Chondrocyte (in vitro differentiated cells): ENCODE results near the gene STXBP4. TPM values are rescaled to one million over a fixed set of nuclear protein-coding genes. Genes with fewer than 3 reads are reported as not detected.

Experiments used
- DNase-seq: peaks from one replicate; pipeline ENCODE4 v3.0.0; 2021; ENCODE audit warnings: mixed read lengths, low spot score
- H3K27ac Mint-ChIP-seq: one replicate; pipeline ENCODE4 v1.8.0; 2021; ENCODE audit warnings: mild to moderate bottlenecking, moderate library complexity, mixed read lengths; ENCODE audit not compliant: unreplicated experiment
- H3K27me3 Mint-ChIP-seq: 2 replicates; pipeline ENCODE4 v1.8.0; 2021; ENCODE audit warnings: low read depth, mixed read lengths
- H3K36me3 Mint-ChIP-seq: 2 replicates; pipeline ENCODE4 v1.8.0; 2021; ENCODE audit warnings: low read depth, mixed read lengths
- H3K4me1 Mint-ChIP-seq: 2 replicates; pipeline ENCODE4 v1.8.0; 2021; ENCODE audit warnings: low read depth, mild to moderate bottlenecking, mixed read lengths
- H3K4me3 Mint-ChIP-seq: one replicate; pipeline ENCODE4 v1.8.0; 2021; ENCODE audit warnings: mild to moderate bottlenecking, moderate library complexity, mixed read lengths; ENCODE audit not compliant: unreplicated experiment
- H3K9me3 Mint-ChIP-seq: 2 replicates; pipeline ENCODE4 v1.8.0; 2021; ENCODE audit warnings: low read depth, mixed read lengths
- CTCF ChIP-seq: fragments of 200-600 bp; sonication (generic); IDR thresholded peaks from 2 replicates; pipeline ENCODE4 v1.5.0; 2021; ENCODE audit warnings: antibody characterized with exemption, mild to moderate bottlenecking, moderate library complexity
- total RNA-seq: library from RNA; stranded (reverse); gene quantifications from 3 replicates; pipeline ENCODE4 v1.2.1, GENCODE V29; 2021

The STXBP4 gene
- total RNA-seq, 1 donor from 2014 or later = 11.9 TPM

GRCh38 chr17:55117164-55117563, 148.6 kb downstream of the STXBP4 start:
- Mint-ChIP-seq H3K36me3 (no peaks in the 10 kb centered on the region), H3K27ac (no peak overlapping the region), H3K27me3 (no peaks in the 10 kb centered on the region), H3K4me3 (no peak overlapping the region), H3K9me3 (no peaks in the 10 kb centered on the region), H3K4me1 (no peaks in the 10 kb centered on the region)
- TF ChIP-seq CTCF = no peak
- DNase-seq = no peak

GRCh38 chr17:55120651-55121050, 152.1 kb downstream of the STXBP4 start:
- no peak for DNase-seq
- Mint-ChIP-seq H3K36me3 (no peaks in the 10 kb centered on the region), H3K4me1 (no peaks in the 10 kb centered on the region), H3K27me3 (no peaks in the 10 kb centered on the region), H3K4me3 (no peak overlapping the region), H3K27ac (no peak overlapping the region), H3K9me3 (no peaks in the 10 kb centered on the region)
- TF ChIP-seq CTCF = no peak

- no peak for DNase-seq
- Mint-ChIP-seq H3K27ac (no peak overlapping the region), H3K27me3 (no peaks in the 10 kb centered on the region), H3K36me3 (no peaks in the 10 kb centered on the region), H3K4me1 (no peaks in the 10 kb centered on the region), H3K4me3 (no peak overlapping the region), H3K9me3 (no peaks in the 10 kb centered on the region)
- no peak for TF ChIP-seq CTCF
Observed at GRCh38 chr17:55121268-55121667, 152.7 kb downstream of the STXBP4 start.

- no peak for TF ChIP-seq CTCF
- Mint-ChIP-seq H3K4me3 (no peak overlapping the region), H3K27ac (no peak overlapping the region), H3K36me3 (no peaks in the 10 kb centered on the region), H3K9me3 (no peaks in the 10 kb centered on the region), H3K27me3 (no peaks in the 10 kb centered on the region), H3K4me1 (no peaks in the 10 kb centered on the region)
- DNase-seq = no peak
Observed at GRCh38 chr17:55122114-55122513, 153.5 kb downstream of the STXBP4 start.

- Mint-ChIP-seq H3K4me1 (no peaks in the 10 kb centered on the region), H3K4me3 (no peak overlapping the region), H3K9me3 (no peaks in the 10 kb centered on the region), H3K36me3 (no peaks in the 10 kb centered on the region), H3K27me3 (no peaks in the 10 kb centered on the region), H3K27ac (no peak overlapping the region)
- DNase-seq = no peak
- TF ChIP-seq CTCF = no peak
Observed at GRCh38 chr17:55124730-55125360, 156.3 kb downstream of the STXBP4 start.
